Kidney epithelial cell (primary cell): Measurements from ENCODE around the gene LILRA6. TPM values are rescaled to one million over a fixed set of nuclear protein-coding genes. Genes with fewer than 3 reads are reported as not detected.

Experiments
- DNase-seq: peaks from one replicate; pipeline ENCODE4 v3.0.0-alpha.2; 2010; ENCODE audit warnings: low read depth
- H3K27me3 ChIP-seq: 2 replicates; pipeline ENCODE4 v1.6.0; 2011; ENCODE audit warnings: low read length; ENCODE audit not compliant: control insufficient read depth, insufficient read depth
- H3K36me3 ChIP-seq: 2 replicates; pipeline ENCODE4 v1.5.1; 2011; ENCODE audit warnings: low read length; ENCODE audit not compliant: control insufficient read depth, insufficient read depth
- H3K4me3 ChIP-seq: 2 replicates; pipeline ENCODE4 v1.5.1; 2011; ENCODE audit warnings: low read depth, mild to moderate bottlenecking, control low read depth, low read length
- total RNA-seq: library from RNA; depleted of rRNA; stranded (reverse); fragments of >200 nt; gene quantifications from 2 replicates; pipeline ENCODE4 v1.2.3, GENCODE V29; 2015
- TF ChIP-seq, protein P1 (sequence below): IDR thresholded peaks from 2 replicates; pipeline ENCODE4 v1.5.1; 2011; ENCODE audit warnings: mild to moderate bottlenecking, moderate library complexity, low read length, control low read depth, inconsistent platforms; ENCODE audit not compliant: insufficient read depth, poor library complexity, severe bottlenecking

LILRA6 gene
- total RNA-seq, 1 donor from 2014 or later, result not detected

DNA sequence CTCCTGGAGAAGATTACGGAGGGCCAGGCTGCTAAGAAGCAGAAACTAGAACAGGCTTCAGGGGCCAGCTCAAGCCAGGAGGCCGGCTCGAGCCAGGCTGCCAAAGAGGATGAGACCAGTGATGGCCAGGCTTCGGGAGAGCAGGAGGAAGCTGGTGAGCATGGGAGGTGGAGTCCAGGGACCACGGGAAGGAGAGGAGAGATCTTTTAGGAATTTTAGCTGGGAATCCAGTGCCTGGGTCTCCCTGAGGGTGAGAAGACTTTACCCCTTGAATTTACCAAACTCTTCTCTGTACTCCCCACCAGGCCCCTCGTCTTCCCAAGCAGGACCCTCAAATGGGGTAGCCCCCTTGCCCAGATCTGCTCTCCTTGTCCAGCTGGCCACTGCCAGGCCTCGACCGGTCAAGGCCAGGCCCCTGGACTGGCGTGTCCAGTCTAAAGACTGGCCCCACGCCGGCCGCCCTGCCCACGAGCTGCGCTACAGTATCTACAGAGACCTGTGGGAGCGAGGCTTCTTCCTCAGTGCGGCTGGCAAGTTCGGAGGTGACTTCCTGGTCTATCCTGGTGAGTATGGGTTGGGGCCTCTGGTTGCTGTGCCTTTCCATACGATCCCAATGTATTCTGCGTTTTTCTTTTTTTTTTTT is 50.7 kb downstream of the LILRA6 start:
- TF ChIP-seq, protein P1, sequence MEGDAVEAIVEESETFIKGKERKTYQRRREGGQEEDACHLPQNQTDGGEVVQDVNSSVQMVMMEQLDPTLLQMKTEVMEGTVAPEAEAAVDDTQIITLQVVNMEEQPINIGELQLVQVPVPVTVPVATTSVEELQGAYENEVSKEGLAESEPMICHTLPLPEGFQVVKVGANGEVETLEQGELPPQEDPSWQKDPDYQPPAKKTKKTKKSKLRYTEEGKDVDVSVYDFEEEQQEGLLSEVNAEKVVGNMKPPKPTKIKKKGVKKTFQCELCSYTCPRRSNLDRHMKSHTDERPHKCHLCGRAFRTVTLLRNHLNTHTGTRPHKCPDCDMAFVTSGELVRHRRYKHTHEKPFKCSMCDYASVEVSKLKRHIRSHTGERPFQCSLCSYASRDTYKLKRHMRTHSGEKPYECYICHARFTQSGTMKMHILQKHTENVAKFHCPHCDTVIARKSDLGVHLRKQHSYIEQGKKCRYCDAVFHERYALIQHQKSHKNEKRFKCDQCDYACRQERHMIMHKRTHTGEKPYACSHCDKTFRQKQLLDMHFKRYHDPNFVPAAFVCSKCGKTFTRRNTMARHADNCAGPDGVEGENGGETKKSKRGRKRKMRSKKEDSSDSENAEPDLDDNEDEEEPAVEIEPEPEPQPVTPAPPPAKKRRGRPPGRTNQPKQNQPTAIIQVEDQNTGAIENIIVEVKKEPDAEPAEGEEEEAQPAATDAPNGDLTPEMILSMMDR, result no peak
- peak overlapping the region; percentile 77 for H3K4me3 ChIP-seq
- no peak for DNase-seq
- no peaks in the 10 kb centered on the region for H3K27me3 ChIP-seq
- H3K36me3 ChIP-seq, result peaks cover 2% of the 10 kb centered on the region

DNA sequence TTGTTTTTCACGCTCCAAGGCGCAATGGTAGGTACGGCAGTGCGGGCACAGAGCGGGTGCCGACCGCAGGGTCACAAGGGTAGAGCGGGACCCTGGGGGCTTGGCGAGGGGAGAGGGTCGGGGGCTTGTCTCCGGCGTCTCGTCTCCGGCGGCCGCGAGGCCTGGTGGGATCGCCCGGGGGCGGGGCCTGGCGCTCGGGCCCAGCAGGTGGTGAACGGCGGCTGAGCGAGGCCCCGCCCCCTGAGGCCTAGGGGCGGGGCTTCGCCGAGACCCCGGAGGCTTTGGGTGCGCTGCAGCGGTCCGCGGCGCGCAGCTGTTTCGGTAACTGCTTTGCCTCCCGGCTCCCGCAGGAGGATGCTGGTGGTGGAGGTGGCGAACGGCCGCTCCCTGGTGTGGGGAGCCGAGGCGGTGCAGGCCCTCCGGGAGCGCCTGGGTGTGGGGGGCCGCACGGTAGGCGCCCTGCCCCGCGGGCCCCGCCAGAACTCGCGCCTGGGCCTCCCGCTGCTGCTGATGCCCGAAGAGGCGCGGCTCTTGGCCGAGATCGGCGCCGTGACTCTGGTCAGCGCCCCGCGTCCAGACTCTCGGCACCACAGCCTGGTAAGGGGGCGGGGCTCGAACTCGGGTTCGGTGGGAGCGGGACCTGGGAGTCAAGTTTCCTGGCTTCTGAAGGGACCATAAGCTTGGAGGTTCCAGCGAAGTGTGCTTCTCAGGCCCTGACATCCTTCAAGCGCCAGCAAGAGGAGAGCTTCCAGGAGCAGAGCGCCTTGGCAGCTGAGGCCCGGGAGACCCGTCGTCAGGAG is 51.4 kb downstream of the LILRA6 start, which contains the start of gene TSEN34:
Gene TSEN34 (plus strand): TSS at position 298 of the 800 bp plus-strand sequence. CDS start 57 bp downstream, at position 355.
- no peak for DNase-seq
- peaks cover 2% of the 10 kb centered on the region for H3K36me3 ChIP-seq
- TF ChIP-seq, protein P1, result no peak
- H3K27me3 ChIP-seq, result no peaks in the 10 kb centered on the region
- H3K4me3 ChIP-seq, result peak within 1 kb of the TSS; percentile 77

DNA sequence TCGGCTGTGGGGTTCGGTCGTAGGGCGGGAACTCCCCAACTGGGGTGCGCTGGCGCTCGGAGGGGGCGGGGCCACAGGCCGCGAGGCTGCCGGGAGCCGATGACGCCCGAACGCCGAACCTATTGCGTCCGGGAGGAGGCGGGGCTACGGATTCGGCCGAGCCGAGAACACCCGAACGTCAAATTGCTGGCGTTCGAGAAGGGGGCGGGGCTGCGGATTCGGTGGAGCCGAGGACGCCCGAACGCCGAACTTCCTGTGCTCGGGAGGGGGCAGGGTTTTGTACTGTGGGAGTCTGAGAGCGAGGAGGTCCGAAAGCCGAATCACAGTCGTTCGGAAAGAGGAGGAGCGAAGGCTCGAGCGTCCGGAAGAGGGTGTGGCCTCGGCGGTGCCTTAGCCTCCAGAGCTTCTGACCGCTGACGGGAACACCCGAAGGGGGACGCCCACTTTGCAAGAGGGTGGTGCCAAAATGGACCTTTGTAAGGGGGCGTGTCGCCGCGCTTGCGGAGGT is 52.0 kb downstream of the LILRA6 start:
- no peaks in the 10 kb centered on the region for H3K27me3 ChIP-seq
- TF ChIP-seq, protein P1, result no peak
- H3K4me3 ChIP-seq, result peak overlapping the region; percentile 77
- H3K36me3 ChIP-seq, result peaks cover 2% of the 10 kb centered on the region
- DNase-seq, result peak; percentile 86

DNA sequence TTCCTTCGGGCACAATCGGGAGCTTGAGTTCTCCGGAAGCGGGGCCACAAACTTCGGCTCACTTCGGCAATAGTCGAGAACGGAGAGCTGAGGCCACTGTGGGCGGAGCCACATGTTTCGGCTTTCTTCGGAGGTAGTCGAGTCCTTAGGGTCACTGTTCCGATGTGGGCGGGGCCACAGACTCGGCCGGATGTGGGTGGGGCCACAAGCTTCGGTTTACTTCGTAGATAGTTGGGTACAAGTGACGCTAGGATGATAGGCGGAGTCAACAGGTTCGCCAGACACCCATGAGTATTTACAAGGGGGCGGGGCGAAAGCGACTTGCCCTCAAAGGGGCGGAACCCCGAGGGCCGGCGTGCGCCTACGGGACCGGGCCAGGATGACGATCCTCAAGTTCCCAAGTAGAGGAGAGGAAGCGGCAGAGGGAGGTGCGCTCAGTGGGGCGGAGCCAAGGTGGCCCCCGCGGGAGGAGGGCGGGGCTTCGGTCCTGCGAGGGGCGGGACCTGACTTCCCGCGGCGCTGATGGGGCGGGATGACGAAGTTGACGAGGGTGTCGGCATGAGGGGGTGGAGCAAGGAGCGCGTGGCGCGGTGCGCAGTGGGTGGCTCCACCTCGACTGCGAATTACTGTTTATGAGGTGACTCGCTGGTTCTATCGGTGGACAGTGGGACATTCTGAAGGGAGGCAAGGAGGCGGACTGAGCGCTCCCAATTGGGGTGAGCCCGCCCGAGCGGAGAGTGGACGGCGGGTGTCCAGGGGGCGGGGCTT is 52.7 kb downstream of the LILRA6 start:
- TF ChIP-seq, protein P1, result no peak
- Histone ChIP-seq H3K4me3 (peak overlapping the region; percentile 77), H3K27me3 (no peaks in the 10 kb centered on the region), H3K36me3 (peaks cover 2% of the 10 kb centered on the region)
- DNase-seq, result peak; percentile 99

DNA sequence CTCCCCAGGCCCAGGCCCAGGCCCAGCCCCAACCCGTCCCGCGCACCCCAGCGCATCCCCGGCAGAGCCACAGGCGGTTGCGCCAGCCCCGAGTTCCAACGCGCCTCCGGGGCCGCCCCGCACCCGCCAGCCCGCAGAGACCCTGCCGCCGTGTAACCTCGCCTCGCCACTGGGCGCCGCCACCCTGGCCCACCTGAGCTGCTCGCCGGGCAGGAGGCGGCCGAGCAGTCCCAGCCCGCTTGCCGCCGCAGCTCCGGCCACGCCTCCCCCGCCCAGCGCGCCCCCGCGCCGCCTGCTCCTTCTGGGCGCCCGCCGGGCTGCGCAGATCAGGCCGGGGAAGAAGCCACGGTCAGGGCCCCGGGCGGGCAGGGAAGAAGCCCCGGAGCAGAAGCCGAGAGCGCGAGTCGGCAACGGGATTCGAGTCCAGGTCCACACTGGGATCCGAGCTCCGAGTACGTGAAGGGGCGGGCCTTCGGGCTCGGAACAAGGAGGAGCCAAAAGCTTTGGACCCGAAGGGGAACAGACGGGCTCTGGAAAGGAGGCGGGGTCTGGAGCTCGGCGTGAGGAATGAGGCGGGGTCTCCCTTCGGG is 53.4 kb downstream of the LILRA6 start, which contains the start of gene MBOAT7:
Gene MBOAT7 (minus strand): TSS at position 436 of the 590 bp plus-strand sequence. CDS start 1,072 bp downstream, outside the sequence.
- TF ChIP-seq, protein P1, result no peak
- Histone ChIP-seq H3K36me3 (peaks cover 2% of the 10 kb centered on the region), H3K4me3 (peak within 1 kb of the TSS; percentile 77), H3K27me3 (no peaks in the 10 kb centered on the region)
- no peak for DNase-seq
